Stimulated activated CD4-positive, alpha-beta T cell treated with anti-CD3 and anti-CD28 coated beads, Interleukin-15, amount 100 ng/mL, for 24 hours (primary cell): Measurements from ENCODE around the gene PLXNA2.

Source experiments
- DNase-seq: peaks from one replicate; pipeline ENCODE4 v3.0.0-alpha.2; 2020

Gene PLXNA2

DNA sequence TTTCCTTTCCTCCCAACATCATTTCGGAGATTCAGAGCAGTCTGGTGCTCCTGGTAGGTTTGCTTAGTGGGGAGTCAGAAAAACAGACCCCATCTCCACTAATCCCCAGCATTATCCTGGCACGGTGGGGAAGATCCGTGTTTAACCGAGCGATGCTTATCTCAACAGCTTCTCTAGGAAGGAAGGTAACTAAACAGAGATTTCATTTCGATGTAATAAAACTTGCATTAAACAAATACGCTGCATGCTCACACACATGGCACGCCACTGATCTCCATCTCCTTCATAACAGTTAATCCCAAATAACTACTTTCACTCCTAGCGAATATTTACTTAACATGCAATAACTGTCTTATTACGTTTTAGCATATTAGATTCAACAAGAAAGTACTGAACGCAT, 188.6 kb downstream of the PLXNA2 start:
- DNase-seq, result no peak

DNA sequence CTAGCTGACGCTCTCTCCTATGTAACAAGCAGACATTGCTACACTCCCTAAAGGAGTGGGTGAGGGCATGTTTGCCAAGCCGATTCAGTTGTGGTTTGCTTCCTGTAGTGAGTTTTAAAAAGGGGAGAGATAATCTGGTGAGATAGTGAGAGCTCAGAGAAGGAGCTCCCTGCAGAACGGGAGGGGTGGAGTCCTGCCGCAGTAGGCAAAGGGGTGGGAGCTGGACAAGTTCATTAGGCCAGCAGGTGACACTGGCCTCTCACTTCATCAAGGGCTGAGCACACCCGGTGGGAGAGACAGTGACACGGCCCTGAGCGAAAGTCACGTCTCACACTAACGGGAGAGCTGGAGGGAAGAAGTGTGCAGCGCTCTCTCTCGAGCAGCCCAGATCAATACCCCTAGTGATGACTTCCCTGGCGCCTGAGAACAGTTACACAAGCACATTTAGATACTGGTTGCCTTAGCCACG, 189.2 kb downstream of the PLXNA2 start:
- no peak for DNase-seq

- DNase-seq, result no peak
Observed at GRCh38 chr1:208054485-208054884, 189.7 kb downstream of the PLXNA2 start.

DNA sequence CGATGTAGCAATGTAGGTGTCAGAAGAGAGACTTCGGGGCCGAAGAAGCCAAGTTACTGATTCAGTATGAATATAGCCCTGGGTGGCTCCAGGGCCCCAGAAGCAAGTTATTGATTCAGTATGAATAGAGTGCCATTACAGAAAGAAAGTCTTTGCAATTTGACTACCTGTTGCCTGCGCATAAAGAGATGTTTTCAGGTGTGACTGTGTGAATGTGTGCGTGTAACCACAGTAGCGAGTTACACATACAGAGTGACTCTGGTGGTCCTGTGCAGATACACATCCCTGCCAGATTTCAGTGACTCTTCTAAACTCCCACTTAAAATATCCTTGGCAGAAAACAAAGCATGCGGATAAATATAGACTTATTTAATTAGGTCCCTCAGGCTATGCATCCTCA, 190.5 kb downstream of the PLXNA2 start:
- no peak for DNase-seq

- DNase-seq, result no peak
Observed at GRCh38 chr1:208052926-208053407, 191.2 kb downstream of the PLXNA2 start.

GRCh38 chr1:208052135-208052534, 192.0 kb downstream of the PLXNA2 start:
- no peak for DNase-seq

DNA sequence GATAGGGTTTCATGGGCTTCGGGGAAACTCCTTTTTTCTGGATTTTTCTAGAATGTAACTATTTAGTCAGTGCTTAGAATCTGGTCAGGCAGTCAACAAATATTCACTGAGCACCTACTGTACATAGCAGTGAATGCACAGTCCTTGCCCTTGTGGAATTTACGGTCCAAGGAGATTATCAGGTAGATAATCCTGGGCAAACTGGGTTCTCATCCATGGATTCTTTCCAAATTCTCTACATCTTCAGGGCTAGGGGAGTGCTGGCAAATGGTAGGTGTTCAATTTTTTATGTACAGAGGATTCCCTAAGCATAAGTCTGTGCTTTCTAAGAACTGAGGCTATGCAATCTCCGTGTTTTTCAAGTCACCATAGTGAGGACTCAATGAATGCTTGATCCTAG, 192.5 kb downstream of the PLXNA2 start:
- DNase-seq, result no peak

- no peak for DNase-seq
Observed at GRCh38 chr1:208048904-208049303, 195.3 kb downstream of the PLXNA2 start.

DNA sequence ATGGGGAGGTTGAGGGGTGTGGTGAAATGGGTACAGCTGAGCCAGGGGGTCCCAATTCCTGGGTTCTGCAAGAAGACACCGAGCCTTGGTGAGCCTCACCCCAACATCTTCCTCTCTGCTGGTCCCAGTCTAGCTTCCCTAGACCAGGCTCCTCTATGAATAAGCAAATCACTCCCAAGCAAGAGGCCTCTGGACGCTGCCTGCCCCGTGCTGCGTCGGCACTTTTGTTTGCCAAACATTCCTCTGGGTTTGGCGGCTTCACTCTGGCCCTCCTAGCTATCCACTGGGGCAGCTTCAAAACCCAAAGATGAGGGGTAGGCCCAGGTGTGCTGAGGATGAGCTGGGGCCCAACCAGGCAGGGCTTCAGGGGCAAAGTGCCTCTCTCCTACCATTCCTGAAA, 196.2 kb downstream of the PLXNA2 start:
- DNase-seq, result no peak

GRCh38 chr1:208047476-208047934, 196.7 kb downstream of the PLXNA2 start:
- no peak for DNase-seq

GRCh38 chr1:208045463-208046260, 198.5 kb downstream of the PLXNA2 start:
- DNase-seq, result no peak

GRCh38 chr1:208044589-208045462, 199.4 kb downstream of the PLXNA2 start:
- DNase-seq, result peak; percentile 8

- DNase-seq, result no peak
Observed at GRCh38 chr1:208043691-208044181, 200.4 kb downstream of the PLXNA2 start.

- DNase-seq, result no peak
Observed at GRCh38 chr1:208042868-208043267, 201.3 kb downstream of the PLXNA2 start.

GRCh38 chr1:208042041-208042615, 202.1 kb downstream of the PLXNA2 start:
- no peak for DNase-seq

DNA sequence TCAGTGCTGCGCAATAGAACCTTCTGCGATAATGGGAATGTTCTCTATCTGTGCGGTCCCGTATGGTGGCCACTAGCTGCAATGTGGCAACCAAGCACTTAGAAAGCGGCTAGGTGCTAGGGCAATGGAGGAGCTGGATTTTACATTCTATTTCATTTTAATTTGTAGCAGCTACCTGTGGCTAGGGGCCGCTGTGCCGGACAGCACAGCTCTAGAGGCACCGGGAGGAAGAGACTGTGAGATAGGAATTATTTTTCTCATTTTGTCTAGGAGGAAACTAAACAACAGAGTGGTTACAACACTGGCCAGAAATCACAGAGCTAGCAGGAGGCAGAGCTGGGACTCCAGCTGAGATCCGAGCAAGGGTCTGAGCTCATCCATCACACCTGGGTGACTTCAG, 202.7 kb downstream of the PLXNA2 start:
- no peak for DNase-seq

DNA sequence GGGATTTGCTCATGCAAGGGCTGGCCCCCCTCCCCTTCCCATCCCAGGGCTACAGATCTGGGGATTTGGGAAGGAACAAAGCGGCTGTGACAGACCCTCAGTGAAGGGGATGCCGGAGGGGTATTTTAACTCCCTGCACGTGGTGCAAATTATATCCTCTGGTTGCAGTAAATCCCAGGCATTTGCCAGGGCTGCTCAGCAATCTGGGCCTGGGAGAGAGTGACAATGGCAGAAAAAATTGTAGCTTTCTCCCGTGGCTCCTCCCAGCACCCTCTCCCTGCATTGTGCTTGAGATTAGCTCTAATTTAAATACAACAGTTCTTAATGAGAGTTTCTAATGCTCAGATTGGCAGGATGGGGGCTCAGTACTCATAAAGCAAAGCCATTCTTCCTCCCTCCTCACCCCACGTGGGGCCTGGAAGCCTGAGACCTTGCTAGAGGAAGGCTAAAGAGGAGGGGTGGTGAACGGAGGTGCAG, 203.3 kb downstream of the PLXNA2 start:
- no peak for DNase-seq

DNA sequence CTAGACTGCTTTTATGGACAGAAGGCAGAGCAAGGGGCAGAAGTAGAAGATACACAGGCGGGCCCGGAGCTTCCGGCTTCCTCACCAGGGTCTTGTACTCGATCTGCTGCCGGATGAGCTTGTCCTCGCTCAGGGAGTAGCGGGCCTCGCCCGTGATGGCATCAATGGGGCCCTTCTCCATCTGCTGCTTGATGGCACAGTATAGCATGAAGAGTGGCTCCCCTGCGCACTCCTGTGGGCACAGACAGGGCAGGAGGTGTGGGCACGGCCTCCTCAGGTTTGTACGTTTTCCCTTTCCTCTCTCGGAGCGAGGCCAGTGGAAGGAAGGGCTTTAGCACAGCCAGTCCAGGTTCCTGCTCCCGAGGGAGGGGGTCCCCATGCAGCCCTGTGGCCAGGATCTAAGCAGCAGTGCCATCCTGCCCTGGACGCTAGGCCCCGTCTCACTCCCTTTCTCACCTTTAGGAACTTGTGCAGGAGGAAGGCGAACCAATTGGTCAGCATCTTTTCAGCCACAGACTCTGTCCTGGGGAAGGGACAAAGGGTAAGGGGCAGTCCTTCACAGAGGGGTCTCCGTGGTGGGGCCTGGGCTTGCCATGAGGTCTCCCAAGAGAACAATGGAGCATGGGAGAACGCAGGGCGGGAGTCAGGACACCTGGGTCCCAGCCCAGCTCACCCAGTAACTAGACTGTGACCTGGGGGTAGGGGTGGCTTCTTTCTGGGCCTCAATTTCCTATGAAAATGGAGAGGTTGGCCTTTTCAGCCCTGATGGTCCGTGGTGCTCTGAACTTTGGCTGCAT, 204.4 kb downstream of the PLXNA2 start:
- DNase-seq, result no peak

DNA sequence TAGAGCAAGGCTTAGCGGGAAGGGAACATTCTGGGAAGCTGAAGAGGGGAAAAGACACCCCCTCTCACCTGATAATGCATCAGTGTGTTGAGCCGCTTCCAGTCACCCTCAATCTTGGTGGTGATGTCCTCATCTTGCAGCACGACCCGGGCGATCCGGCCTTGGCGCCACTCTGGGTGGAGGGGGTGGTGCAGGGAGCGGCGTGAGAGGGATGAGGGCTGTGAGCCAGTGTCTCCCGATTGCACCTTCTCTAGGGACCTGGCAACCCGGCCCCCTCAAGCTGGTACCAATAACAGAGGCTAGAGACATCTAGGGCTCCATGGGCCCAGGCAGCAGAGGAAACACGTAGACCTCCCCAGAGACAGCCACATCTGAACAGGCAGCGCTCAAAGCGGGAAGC, 205.9 kb downstream of the PLXNA2 start:
- no peak for DNase-seq

GRCh38 chr1:208036918-208037766, 207.0 kb downstream of the PLXNA2 start:
- no peak for DNase-seq
